Measurements from ENCODE around the gene RNF207. TPM values are rescaled to one million over a fixed set of nuclear protein-coding genes. Genes with fewer than 3 reads are reported as not detected.

Gene RNF207
- total RNA-seq, 1 experiment from 2014 or later = 115 TPM

DNA sequence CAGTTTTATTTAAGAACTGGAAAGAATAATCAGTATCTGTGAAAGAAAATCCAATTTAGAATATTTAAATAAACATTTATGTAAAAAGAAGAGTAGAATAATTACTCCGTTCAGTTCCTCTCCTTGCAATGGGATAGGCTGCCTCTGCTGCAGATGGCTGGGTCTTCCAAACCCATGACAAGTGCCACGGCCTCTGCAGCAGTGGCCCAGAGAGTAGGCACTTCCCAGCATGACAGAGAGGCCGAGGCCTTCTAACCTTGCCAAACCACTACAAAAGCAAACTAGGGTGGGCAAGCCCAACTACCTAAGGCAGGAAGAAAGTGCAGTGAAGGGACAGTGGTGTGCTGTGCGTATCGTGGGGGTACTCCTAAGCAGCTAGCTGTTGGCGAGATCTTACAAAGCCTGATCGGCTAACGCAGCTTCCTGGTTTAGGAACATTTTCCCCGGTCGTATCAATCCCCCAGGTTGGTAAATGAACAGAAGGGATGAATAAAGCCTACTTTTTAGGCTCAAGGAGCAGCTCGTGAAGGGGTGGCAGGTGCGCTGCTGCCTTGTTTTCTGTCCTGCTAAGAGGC, 15.4 kb downstream of the RNF207 start:
- no TSS peak for BruUV-seq (replicated peaks)
- in situ Hi-C loops (cut with HindIII; ENCODE audit: low pct_unique_long_range_greater_than_20kb, low sequenced_read_pairs) = no loop called here
- ATAC-seq = no peak
- peaks cover 14% of the 10 kb centered on the region for H3K4me1 ChIP-seq (ENCODE audit: control insufficient read depth, insufficient read depth, low read length)
- TF ChIP-seq, protein P1, sequence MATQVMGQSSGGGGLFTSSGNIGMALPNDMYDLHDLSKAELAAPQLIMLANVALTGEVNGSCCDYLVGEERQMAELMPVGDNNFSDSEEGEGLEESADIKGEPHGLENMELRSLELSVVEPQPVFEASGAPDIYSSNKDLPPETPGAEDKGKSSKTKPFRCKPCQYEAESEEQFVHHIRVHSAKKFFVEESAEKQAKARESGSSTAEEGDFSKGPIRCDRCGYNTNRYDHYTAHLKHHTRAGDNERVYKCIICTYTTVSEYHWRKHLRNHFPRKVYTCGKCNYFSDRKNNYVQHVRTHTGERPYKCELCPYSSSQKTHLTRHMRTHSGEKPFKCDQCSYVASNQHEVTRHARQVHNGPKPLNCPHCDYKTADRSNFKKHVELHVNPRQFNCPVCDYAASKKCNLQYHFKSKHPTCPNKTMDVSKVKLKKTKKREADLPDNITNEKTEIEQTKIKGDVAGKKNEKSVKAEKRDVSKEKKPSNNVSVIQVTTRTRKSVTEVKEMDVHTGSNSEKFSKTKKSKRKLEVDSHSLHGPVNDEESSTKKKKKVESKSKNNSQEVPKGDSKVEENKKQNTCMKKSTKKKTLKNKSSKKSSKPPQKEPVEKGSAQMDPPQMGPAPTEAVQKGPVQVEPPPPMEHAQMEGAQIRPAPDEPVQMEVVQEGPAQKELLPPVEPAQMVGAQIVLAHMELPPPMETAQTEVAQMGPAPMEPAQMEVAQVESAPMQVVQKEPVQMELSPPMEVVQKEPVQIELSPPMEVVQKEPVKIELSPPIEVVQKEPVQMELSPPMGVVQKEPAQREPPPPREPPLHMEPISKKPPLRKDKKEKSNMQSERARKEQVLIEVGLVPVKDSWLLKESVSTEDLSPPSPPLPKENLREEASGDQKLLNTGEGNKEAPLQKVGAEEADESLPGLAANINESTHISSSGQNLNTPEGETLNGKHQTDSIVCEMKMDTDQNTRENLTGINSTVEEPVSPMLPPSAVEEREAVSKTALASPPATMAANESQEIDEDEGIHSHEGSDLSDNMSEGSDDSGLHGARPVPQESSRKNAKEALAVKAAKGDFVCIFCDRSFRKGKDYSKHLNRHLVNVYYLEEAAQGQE (IDR thresholded peaks at IDR 0.05; ENCODE audit: insufficient read depth in 1 of 2, low read depth in 2 of 2, low read length in 1 of 2) = no peak
- TF ChIP-seq POLR2AphosphoS5 (IDR thresholded peaks at IDR 0.05; ENCODE audit: low read depth, low read length) (peak; percentile 58), SIN3A (IDR thresholded peaks at IDR 0.05; ENCODE audit: borderline replicate concordance, insufficient read depth, low read depth, low read length) (no peak), TCF7L2 (IDR thresholded peaks at IDR 0.05; ENCODE audit: low read depth, low read length) (no peak)
- TF ChIP-seq, protein P2, sequence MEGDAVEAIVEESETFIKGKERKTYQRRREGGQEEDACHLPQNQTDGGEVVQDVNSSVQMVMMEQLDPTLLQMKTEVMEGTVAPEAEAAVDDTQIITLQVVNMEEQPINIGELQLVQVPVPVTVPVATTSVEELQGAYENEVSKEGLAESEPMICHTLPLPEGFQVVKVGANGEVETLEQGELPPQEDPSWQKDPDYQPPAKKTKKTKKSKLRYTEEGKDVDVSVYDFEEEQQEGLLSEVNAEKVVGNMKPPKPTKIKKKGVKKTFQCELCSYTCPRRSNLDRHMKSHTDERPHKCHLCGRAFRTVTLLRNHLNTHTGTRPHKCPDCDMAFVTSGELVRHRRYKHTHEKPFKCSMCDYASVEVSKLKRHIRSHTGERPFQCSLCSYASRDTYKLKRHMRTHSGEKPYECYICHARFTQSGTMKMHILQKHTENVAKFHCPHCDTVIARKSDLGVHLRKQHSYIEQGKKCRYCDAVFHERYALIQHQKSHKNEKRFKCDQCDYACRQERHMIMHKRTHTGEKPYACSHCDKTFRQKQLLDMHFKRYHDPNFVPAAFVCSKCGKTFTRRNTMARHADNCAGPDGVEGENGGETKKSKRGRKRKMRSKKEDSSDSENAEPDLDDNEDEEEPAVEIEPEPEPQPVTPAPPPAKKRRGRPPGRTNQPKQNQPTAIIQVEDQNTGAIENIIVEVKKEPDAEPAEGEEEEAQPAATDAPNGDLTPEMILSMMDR (IDR thresholded peaks at IDR 0.05) = no peak
- H3K9me3 ChIP-seq (ENCODE audit: control insufficient read depth, insufficient read depth, low read depth, low read length) = no peaks in the 10 kb centered on the region
- H3K4me3 ChIP-seq (ENCODE audit: low read depth in 2 of 2, low read length in 2 of 2) = no peak overlapping the region
- 0 out of 2 replicates have a peak, but pooled peaks cover 6% of the 10 kb centered on the region for H3K36me3 ChIP-seq (ENCODE audit: control insufficient read depth, insufficient read depth, low read length)
- ChIA-PET CTCF (interaction anchor here (0.5 to 0.6 kb wide), 2 partner anchors 9 to 12 kb away, joined by 3 read pairs; no protein-coding TSS in a partner anchor), POLR2A (no interaction called here)
- H3K27me3 ChIP-seq (ENCODE audit: control insufficient read depth, insufficient read depth, low read length) = no peaks in the 10 kb centered on the region
- H3K27ac ChIP-seq (ENCODE audit: low read length) = no peak overlapping the region
- intact Hi-C loops (cut with micrococcal nuclease; ENCODE audit: unreplicated experiment) = no loop called here
- no peak for DNase-seq (ENCODE audit: low read depth, low spot score)

DNA sequence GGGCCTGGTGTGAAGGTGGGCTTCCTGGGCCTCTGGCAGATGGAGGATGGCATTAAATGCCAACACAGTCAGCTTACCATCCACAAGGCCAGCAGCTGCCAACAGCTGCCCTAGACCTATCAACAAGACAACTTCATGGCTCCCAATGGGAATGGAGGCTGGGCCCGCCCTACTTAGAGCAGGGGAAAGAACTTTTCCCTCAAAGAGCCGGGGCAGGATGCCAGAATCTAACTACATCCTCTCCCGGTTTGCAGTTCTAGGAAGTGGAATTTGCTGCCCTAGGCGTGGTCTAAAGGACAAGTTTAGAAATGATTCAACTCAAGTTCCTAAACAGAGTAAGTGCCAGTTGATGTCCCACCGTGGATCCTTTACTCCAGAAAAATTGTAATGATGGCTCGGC, 16.7 kb downstream of the RNF207 start:
- intact Hi-C loops (cut with micrococcal nuclease; ENCODE audit: unreplicated experiment) (no loop called here), in situ Hi-C loops (cut with HindIII; ENCODE audit: low pct_unique_long_range_greater_than_20kb, low sequenced_read_pairs) (no loop called here)
- peaks cover 17% of the 10 kb centered on the region for H3K4me1 ChIP-seq (ENCODE audit: control insufficient read depth, insufficient read depth, low read length)
- POLR2A ChIA-PET = no interaction called here
- DNase-seq (ENCODE audit: low read depth, low spot score) = no peak
- CTCF ChIA-PET = no interaction called here
- H3K9me3 ChIP-seq (ENCODE audit: control insufficient read depth, insufficient read depth, low read depth, low read length) = no peaks in the 10 kb centered on the region
- no TSS peak for BruUV-seq (replicated peaks)
- H3K36me3 ChIP-seq (ENCODE audit: control insufficient read depth, insufficient read depth, low read length) = peaks cover 10% of the 10 kb centered on the region; the same call in 1 of the 2 replicates
- TF ChIP-seq, protein P2 (IDR thresholded peaks at IDR 0.05) = no peak
- TF ChIP-seq SIN3A (IDR thresholded peaks at IDR 0.05; ENCODE audit: borderline replicate concordance, insufficient read depth, low read depth, low read length) = no peak
- ATAC-seq = 0 out of 2 replicates have a peak, but pooled peaks have one; percentile 19
- no peak overlapping the region; the same call in 1 of the 2 replicates for H3K27ac ChIP-seq (ENCODE audit: low read length)
- H3K4me3 ChIP-seq (ENCODE audit: low read depth in 2 of 2, low read length in 2 of 2) = no peak overlapping the region
- no peaks in the 10 kb centered on the region for H3K27me3 ChIP-seq (ENCODE audit: control insufficient read depth, insufficient read depth, low read length)

Data from Panc1 (cell line).